Body of pancreas (tissue), 4 donors: ENCODE measurements around the gene KCND3. TPM values are rescaled to one million over a fixed set of nuclear protein-coding genes. Genes with fewer than 3 reads are reported as not detected.

Experiments used
- ATAC-seq: fragments of 150-250 bp; one replicate; pipeline ENCODE4 v1.9.1; 2016
- DNase-seq, 4 donors: peaks; one replicate each; pipeline ENCODE4 v3.0.0-alpha.2; 2019
- H3K27ac ChIP-seq, 4 donors: fragments of 200-600 bp; sonication (generic); 1 replicate in 3 of 4; 2 replicates in 1 of 4; pipeline versions ENCODE4 v1.5.1 to v1.6.1; 2016 to 2019; ENCODE audit warnings: mild to moderate bottlenecking in 1 of 4, mixed read lengths in 1 of 4, moderate library complexity in 1 of 4
- H3K27me3 ChIP-seq, 2 donors: fragments of 200-600 bp; sonication (generic); one replicate each; pipeline ENCODE4 v1.6.0; 2016; ENCODE audit warnings: mild to moderate bottlenecking in 1 of 2
- H3K36me3 ChIP-seq, 2 donors: fragments of 200-600 bp; sonication (generic); replicated peaks in 1 of 2; 2 replicates each; pipeline ENCODE4 v1.5.1; 2016; ENCODE audit warnings: low read depth in 2 of 2; ENCODE audit not compliant: insufficient read depth in 1 of 2
- H3K4me1 ChIP-seq: fragments of 200-600 bp; sonication (generic); one replicate; pipeline ENCODE4 v1.6.0; 2016
- H3K4me3 ChIP-seq, 2 donors: fragments of 200-600 bp; sonication (generic); 1 replicate in 1 of 2; 2 replicates in 1 of 2; pipeline ENCODE4 v1.5.1; 2016 to 2019
- H3K9me3 ChIP-seq, 3 donors: fragments of 200-600 bp; sonication (generic); 1 replicate in 2 of 3; 2 replicates in 1 of 3; pipeline ENCODE4 v1.5.1; 2016
- POLR2A ChIP-seq, 3 donors: fragments of 450-650 bp; IDR thresholded peaks; one replicate each; pipeline ENCODE4 v1.6.1; 2016; ENCODE audit warnings: antibody characterized with exemption in 3 of 3, mild to moderate bottlenecking in 2 of 3
- WGBS, 2 donors: methylation state at CpG; one replicate each; pipeline ENCODE4 v1.1.5; 2017; 5-methylcytosine and 5-hydroxymethylcytosine counted together
- intact Hi-C: fragments of 100-400 bp; cut with DNase I; formaldehyde crosslinking; loops from one replicate; pipeline ENCODE4 v1.15.1; 2023
- total RNA-seq, 2 donors: library from RNA; depleted of rRNA; stranded (reverse); fragments of >200 nt; gene quantifications; one replicate each; pipeline ENCODE4 v1.1.0, GENCODE V29; 2016
- TF ChIP-seq, protein P1 (sequence below), 7 experiments: fragments of 450-650 bp in 4 of 7; fragments of 200-600 bp in 3 of 7; sonication (generic) in 3 of 7; IDR thresholded peaks; one replicate each; pipeline ENCODE4 v1.5.1; 2016 to 2019; ENCODE audit warnings: antibody characterized with exemption in 7 of 7

The KCND3 gene
- total RNA-seq, 2 donors from 2014 or later = 7.6 to 15.0 TPM

GRCh38 chr1:111786669-111787207 is 202.7 kb downstream of the KCND3 start:
- no peak for DNase-seq

DNA sequence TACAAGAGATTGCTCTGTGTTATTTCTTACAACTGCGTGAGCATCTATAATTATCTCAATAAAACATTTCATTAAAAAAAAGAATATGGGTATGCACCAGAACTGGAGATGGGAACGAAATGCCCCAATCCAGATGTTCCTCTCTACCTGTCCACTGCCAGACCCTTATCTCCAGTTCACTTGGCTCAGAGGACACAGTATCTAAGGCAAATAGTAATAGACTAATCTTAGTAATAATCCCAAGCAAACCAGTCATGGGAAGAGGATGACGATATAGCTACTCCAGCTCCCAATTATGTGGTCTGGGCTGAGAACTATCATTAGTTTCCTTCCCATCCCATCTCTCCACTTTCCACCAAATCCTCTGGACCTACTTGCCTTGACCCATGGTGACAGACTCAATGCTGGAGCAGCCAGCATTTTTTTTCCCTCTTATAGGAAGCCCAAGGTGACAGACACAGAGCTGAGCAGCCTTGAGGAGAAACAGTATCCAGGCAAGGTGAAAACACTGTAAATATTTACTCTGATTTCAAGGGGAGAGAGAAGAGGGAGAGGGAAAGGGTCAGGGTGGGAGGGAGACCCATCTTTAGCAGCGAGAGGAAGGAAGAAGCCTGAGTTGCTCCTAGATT is 205.1 kb downstream of the KCND3 start:
- Histone ChIP-seq H3K4me1 (peaks cover 15% of the 10 kb centered on the region), H3K27ac (no peak overlapping the region), H3K9me3 (no peaks in the 10 kb centered on the region), H3K27me3 (no peaks in the 10 kb centered on the region), H3K4me3 (no peak overlapping the region), H3K36me3 (no peaks in the 10 kb centered on the region)
- peak in 2 of 4 donors; percentile 22 to 33 for DNase-seq
- peak; percentile 83 for ATAC-seq
- WGBS, 2 donors = 33 to 38% methylated on average over 4 of the region's 4 CpGs
- intact Hi-C loops = no loop called here
- TF ChIP-seq, protein P1, sequence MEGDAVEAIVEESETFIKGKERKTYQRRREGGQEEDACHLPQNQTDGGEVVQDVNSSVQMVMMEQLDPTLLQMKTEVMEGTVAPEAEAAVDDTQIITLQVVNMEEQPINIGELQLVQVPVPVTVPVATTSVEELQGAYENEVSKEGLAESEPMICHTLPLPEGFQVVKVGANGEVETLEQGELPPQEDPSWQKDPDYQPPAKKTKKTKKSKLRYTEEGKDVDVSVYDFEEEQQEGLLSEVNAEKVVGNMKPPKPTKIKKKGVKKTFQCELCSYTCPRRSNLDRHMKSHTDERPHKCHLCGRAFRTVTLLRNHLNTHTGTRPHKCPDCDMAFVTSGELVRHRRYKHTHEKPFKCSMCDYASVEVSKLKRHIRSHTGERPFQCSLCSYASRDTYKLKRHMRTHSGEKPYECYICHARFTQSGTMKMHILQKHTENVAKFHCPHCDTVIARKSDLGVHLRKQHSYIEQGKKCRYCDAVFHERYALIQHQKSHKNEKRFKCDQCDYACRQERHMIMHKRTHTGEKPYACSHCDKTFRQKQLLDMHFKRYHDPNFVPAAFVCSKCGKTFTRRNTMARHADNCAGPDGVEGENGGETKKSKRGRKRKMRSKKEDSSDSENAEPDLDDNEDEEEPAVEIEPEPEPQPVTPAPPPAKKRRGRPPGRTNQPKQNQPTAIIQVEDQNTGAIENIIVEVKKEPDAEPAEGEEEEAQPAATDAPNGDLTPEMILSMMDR (IDR thresholded peaks at IDR 0.05) = no peak
- TF ChIP-seq POLR2A (IDR thresholded peaks at IDR 0.05) = no peak

More at GRCh38 chr1:111786669-111787207, 202.7 kb downstream of the KCND3 start:
- no peak for TF ChIP-seq POLR2A (IDR thresholded peaks at IDR 0.05)
- TF ChIP-seq, protein P1 (IDR thresholded peaks at IDR 0.05) = no peak
- intact Hi-C loops = no loop called here
- Histone ChIP-seq H3K36me3 (no peaks in the 10 kb centered on the region), H3K27ac (no peak overlapping the region), H3K9me3 (no peaks in the 10 kb centered on the region), H3K4me1 (peaks cover 15% of the 10 kb centered on the region), H3K27me3 (no peaks in the 10 kb centered on the region), H3K4me3 (no peak overlapping the region)
- WGBS, 2 donors = 84 to 85% methylated on average over 9 of the region's 9 CpGs
- ATAC-seq = no peak

DNA sequence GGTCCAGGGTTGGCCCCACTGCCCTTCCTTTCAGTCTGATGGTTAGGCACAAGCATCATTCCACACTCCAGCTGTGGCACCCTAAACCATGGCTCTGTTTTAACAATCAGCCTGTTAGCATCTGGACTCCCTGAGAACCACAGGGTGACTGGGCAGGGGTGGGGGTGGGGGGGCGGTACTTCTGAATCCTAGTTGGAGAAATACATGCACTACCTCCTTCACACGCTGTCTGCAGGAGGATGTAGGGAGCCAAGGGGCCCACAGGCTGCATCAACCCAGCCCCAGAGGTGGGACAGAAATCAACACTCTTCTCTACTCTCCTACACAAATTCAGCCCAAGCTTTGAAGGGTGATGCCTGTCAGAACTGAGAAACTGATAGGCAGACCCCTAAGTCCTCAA is 209.9 kb downstream of the KCND3 start:
- no peak for DNase-seq
- Histone ChIP-seq H3K27me3 (no peaks in the 10 kb centered on the region), H3K4me1 (peaks cover 7% of the 10 kb centered on the region), H3K27ac (no peak overlapping the region), H3K36me3 (no peaks in the 10 kb centered on the region), H3K4me3 (no peak overlapping the region), H3K9me3 (no peaks in the 10 kb centered on the region)
- no peak for TF ChIP-seq POLR2A (IDR thresholded peaks at IDR 0.05)
- ATAC-seq = no peak
- intact Hi-C loops = loop anchor here (10.0 kb wide), 1 partner anchor 275 kb away; the partner anchor contains the start of genes ADORA3 and TMIGD3
- 72 to 85% methylated on average over 2 of the region's 2 CpGs for WGBS, 2 donors

GRCh38 chr1:111778541-111779051 is 210.9 kb downstream of the KCND3 start:
- Histone ChIP-seq H3K9me3 (no peaks in the 10 kb centered on the region), H3K36me3 (no peaks in the 10 kb centered on the region), H3K4me3 (no peak overlapping the region), H3K4me1 (no peaks in the 10 kb centered on the region), H3K27ac (no peak overlapping the region), H3K27me3 (no peaks in the 10 kb centered on the region)
- WGBS, 2 donors = 73 to 81% methylated on average over 2 of the region's 2 CpGs
- TF ChIP-seq, protein P1 (IDR thresholded peaks at IDR 0.05) = no peak
- TF ChIP-seq POLR2A (IDR thresholded peaks at IDR 0.05) = no peak
- intact Hi-C loops = loop anchor here (10.0 kb wide), 1 partner anchor 274 kb away; the partner anchor contains the start of genes ADORA3 and TMIGD3
- ATAC-seq (no peak), DNase-seq (no peak)

- Histone ChIP-seq H3K36me3 (no peaks in the 10 kb centered on the region), H3K4me1 (no peaks in the 10 kb centered on the region), H3K27ac (no peak overlapping the region), H3K9me3 (no peaks in the 10 kb centered on the region), H3K4me3 (no peak overlapping the region), H3K27me3 (no peaks in the 10 kb centered on the region)
- DNase-seq (no peak), ATAC-seq (no peak)
- TF ChIP-seq POLR2A (IDR thresholded peaks at IDR 0.05) = no peak
- TF ChIP-seq, protein P1 (IDR thresholded peaks at IDR 0.05) = no peak
- intact Hi-C loops = loop anchor here (10.0 kb wide), 1 partner anchor 273 kb away; the partner anchor contains the start of genes ADORA3 and TMIGD3
- 84 to 86% methylated on average over 6 of the region's 6 CpGs for WGBS, 2 donors
Observed at GRCh38 chr1:111778066-111778465, 211.4 kb downstream of the KCND3 start.
